ENCODE results near the gene ADAM15. TPM values are rescaled to one million over a fixed set of nuclear protein-coding genes. Genes with fewer than 3 reads are reported as not detected.
A peak's percentile ranks its signal among the peaks of the same experiment; 100 is the strongest.

ADAM15 gene
- total RNA-seq, 2 donors from 2014 or later: 30.3 to 33.8 TPM

DNA sequence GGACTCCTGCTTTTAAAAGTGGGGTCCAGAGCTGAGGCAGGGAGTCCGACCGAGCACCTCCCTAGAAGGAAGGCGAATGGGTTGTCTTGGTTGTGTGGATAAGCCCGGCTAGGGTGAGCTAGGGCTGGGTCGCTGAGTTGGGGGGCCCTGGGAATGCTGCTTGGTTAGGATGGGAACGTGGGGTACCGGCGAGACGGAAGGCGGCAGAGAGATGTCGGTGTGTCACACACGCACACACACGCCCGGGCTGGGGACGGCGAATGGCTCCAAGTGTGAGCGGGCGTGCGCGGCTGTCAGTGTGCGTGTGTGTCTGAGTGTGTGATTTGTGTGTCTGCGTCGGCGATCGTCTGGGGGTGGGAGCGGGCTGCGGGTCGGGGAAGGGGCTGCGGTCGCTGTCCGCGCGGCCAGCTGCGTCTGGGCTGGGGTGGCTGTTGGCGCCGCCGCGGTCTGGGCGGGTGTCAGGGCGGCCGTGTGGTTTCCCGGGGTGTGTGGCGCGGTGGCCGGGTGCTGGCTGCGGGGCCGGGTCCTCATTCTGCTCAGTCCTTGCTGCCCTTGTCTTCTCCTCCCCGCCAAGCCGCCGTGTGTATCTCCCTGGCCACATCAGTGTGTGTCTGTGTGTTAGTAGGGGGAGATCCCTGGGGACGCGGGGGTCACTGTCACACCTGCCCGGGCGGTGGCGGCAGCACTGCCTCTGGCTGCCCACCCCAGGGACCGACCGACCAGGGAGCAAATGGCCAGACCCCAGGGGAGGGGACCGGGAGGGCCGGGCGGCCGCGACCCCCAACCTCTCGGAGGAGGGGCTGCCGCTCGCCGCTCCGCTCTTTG is 28.6 kb downstream of the ADAM15 start:
- Mint-ChIP-seq H3K27me3 (peaks cover 35% of the 10 kb centered on the region), H3K4me3 (peak overlapping the region; percentile 97), H3K27ac (peak overlapping the region; percentile 41), H3K36me3 (ENCODE audit: low read depth) (peaks cover 4% of the 10 kb centered on the region), H3K4me1 (peaks cover 37% of the 10 kb centered on the region)
- ATAC-seq (peak; percentile 24), DNase-seq (no peak)
- H3K9me3 ChIP-seq (ENCODE audit: control insufficient read depth, low read length, poor library complexity, severe bottlenecking): no peaks in the 10 kb centered on the region

DNA sequence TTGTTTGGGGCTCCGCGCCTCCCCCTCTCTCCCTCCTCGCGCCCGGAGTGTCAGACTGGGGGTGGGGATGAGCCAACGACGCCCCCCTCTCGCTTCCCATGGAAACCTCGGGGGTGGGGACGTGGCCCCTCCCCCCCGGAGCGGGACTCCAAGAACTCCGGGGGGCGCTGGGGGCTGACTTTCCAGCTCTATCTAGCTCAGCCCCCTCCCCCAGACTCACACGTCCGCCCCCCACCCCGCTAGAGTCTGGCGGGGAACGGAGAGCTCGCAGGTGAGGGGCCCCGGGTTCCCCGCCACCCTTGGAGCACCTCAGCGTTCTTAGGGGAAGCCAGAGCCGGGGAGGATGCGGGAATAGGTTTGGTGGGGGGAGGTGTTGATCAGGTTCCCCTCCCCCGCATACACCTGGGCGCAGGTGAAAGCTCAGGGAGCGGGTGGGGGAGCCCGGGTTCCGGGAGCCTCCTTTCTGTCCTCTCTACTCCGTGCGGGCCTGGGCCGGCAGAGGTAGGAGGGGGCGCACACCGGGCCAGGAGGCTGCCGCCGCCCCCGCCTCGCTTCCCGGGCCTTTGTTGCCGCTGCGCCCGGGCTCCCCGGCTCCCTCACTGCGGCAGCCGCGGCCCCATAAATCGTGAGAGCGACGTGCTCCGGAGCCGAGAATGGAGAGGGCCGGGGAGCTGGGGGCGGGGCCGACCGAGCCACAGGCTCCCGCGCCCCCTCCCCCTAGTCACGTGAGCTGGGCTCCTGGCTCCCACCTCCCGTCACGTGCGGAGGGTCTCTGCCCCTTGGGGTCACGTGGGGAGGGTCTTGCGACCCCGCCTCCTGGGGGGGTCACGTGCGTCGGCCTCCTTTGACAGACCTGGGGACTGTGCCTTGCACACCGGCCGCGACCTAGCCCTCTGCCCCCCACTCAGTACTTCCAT is 29.5 kb downstream of the ADAM15 start:
- Mint-ChIP-seq H3K4me1 (peaks cover 43% of the 10 kb centered on the region), H3K27ac (no peak overlapping the region), H3K27me3 (peaks cover 35% of the 10 kb centered on the region), H3K36me3 (ENCODE audit: low read depth) (peaks cover 4% of the 10 kb centered on the region), H3K4me3 (peak overlapping the region; percentile 97)
- ATAC-seq (no peak), DNase-seq (peak in 2 of 3 donors; percentile 44 to 46)
- no peaks in the 10 kb centered on the region for H3K9me3 ChIP-seq (ENCODE audit: control insufficient read depth, low read length, poor library complexity, severe bottlenecking)

DNA sequence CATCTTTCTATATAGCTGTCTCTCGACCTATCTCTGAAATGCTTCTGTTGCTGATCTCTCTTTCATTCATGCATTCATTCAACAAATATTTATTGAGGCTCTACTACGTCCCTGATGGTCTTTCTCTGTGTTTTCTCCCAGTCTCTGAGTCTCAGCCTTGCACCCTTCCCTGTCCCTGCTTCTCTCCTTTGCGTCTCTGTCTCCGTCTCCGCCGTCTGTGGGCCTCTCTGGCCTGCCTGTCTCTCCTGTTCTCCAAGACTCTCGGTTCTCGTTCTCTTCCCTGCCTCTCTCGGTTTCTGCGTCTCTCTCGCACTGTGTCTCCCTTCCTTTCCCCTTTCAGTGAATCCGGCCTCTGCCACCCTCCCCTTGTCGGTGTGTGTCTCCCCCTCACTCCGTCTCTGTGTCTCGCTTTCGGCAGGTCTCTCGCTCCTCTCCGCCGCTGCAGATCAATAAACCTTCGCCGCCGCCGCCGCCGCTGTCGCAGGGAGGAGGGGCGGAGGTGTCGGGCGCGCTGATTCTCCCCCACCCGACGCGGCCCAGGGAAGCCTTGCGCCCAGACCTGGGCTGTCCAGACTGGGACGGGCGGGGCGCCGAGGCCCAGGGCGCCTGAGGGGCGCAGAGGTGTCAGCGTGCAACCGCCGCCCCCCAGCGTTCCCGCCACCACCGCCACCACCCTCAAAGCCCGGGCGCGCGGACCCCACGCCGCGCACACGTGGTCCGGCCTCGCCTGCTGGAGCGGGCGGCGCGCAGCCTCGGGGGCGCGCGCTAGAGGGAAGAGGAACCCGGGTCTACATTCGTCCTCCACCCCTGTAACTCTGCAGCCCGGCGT is 30.6 kb downstream of the ADAM15 start:
- Mint-ChIP-seq H3K27ac (peak overlapping the region; percentile 78), H3K27me3 (peaks cover 35% of the 10 kb centered on the region), H3K4me1 (peaks cover 49% of the 10 kb centered on the region), H3K4me3 (peak overlapping the region; percentile 97), H3K36me3 (ENCODE audit: low read depth) (peaks cover 4% of the 10 kb centered on the region)
- no peak for ATAC-seq
- no peak for DNase-seq
- H3K9me3 ChIP-seq (ENCODE audit: control insufficient read depth, low read length, poor library complexity, severe bottlenecking): no peaks in the 10 kb centered on the region

- H3K9me3 ChIP-seq (ENCODE audit: control insufficient read depth, low read length, poor library complexity, severe bottlenecking): no peaks in the 10 kb centered on the region
- Mint-ChIP-seq H3K27me3 (peaks cover 35% of the 10 kb centered on the region), H3K4me1 (peaks cover 48% of the 10 kb centered on the region), H3K27ac (no peak overlapping the region), H3K4me3 (peak overlapping the region; percentile 63), H3K36me3 (ENCODE audit: low read depth) (peaks cover 4% of the 10 kb centered on the region)
- DNase-seq (no peak), ATAC-seq (no peak)
Measured at GRCh38 chr1:155082301-155083051, 31.4 kb downstream of the ADAM15 start.

- H3K27ac Mint-ChIP-seq: no peak overlapping the region
- DNase-seq: no peak
Measured at GRCh38 chr1:155083052-155083541, 32.0 kb downstream of the ADAM15 start.

GRCh38 chr1:155083865-155084721 is 33.0 kb downstream of the ADAM15 start:
- H3K27me3 Mint-ChIP-seq: peaks cover 30% of the 10 kb centered on the region
- peak overlapping the region; percentile 96 for H3K4me3 Mint-ChIP-seq
- peaks cover 45% of the 10 kb centered on the region for H3K4me1 Mint-ChIP-seq
- H3K27ac Mint-ChIP-seq: peak overlapping the region; percentile 91
- no peak for ATAC-seq
- DNase-seq: no peak
- no peaks in the 10 kb centered on the region for H3K9me3 ChIP-seq (ENCODE audit: control insufficient read depth, low read length, poor library complexity, severe bottlenecking)
- peaks cover 4% of the 10 kb centered on the region for H3K36me3 Mint-ChIP-seq (ENCODE audit: low read depth)

More at GRCh38 chr1:155083052-155083541, 32.0 kb downstream of the ADAM15 start:
- no peaks in the 10 kb centered on the region for H3K9me3 ChIP-seq (ENCODE audit: control insufficient read depth, low read length, poor library complexity, severe bottlenecking)
- Mint-ChIP-seq H3K4me1 (peaks cover 43% of the 10 kb centered on the region), H3K27me3 (peaks cover 30% of the 10 kb centered on the region), H3K4me3 (no peak overlapping the region), H3K36me3 (ENCODE audit: low read depth) (peaks cover 4% of the 10 kb centered on the region)
- ATAC-seq: no peak

DNA sequence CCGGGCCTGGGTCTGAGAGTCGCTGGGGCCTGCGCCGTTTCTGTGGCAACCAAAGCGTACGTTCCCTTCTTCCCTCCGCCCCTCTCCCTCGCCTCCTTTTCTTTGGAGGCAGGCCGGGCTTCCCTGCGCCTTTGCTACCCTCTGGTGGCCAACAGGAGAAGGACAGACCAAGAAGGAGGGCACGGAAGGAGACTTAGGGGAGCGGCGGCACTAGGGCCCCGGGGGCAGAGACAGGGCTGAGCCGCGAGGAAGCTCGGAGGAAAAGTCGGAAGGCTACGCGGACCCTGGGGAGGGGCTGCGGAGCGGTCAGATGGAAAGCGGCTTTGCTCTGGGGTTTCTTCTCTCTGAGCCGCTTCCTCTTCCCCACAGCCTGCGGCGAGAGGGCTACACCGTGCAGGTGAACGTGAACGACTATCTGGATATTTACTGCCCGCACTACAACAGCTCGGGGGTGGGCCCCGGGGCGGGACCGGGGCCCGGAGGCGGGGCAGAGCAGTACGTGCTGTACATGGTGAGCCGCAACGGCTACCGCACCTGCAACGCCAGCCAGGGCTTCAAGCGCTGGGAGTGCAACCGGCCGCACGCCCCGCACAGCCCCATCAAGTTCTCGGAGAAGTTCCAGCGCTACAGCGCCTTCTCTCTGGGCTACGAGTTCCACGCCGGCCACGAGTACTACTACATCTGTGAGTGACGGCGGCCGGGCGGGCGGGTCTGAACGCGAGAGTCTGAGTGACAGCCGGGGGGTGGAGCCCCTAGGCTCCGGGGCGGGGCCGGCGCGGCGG is 33.8 kb downstream of the ADAM15 start:
- H3K9me3 ChIP-seq (ENCODE audit: control insufficient read depth, low read length, poor library complexity, severe bottlenecking): no peaks in the 10 kb centered on the region
- H3K36me3 Mint-ChIP-seq (ENCODE audit: low read depth): peaks cover 4% of the 10 kb centered on the region
- peak; percentile 81 for ATAC-seq

GRCh38 chr1:155085504-155086127 is 34.5 kb downstream of the ADAM15 start:
- Mint-ChIP-seq H3K4me1 (peaks cover 35% of the 10 kb centered on the region), H3K27me3 (peaks cover 23% of the 10 kb centered on the region)

More for the DNA sequence above, 33.8 kb downstream of the ADAM15 start:
- H3K27me3 Mint-ChIP-seq: peaks cover 23% of the 10 kb centered on the region
- DNase-seq: peak; percentile 84 to 88 (median 85)
- peak overlapping the region; percentile 96 for H3K4me3 Mint-ChIP-seq
- H3K4me1 Mint-ChIP-seq: peaks cover 37% of the 10 kb centered on the region
- peak overlapping the region; percentile 91 for H3K27ac Mint-ChIP-seq

GRCh38 chr1:155086128-155086741 is 35.1 kb downstream of the ADAM15 start:
- Mint-ChIP-seq H3K27me3 (peaks cover 21% of the 10 kb centered on the region), H3K4me1 (peaks cover 35% of the 10 kb centered on the region), H3K27ac (peak overlapping the region; percentile 91), H3K4me3 (peak overlapping the region; percentile 96), H3K36me3 (ENCODE audit: low read depth) (peaks cover 4% of the 10 kb centered on the region)
- ATAC-seq (peak; percentile 22), DNase-seq (peak; percentile 73 to 81 (median 74))
- no peaks in the 10 kb centered on the region for H3K9me3 ChIP-seq (ENCODE audit: control insufficient read depth, low read length, poor library complexity, severe bottlenecking)

More at GRCh38 chr1:155085504-155086127, 34.5 kb downstream of the ADAM15 start:
- Mint-ChIP-seq H3K27ac (peak overlapping the region; percentile 91), H3K36me3 (ENCODE audit: low read depth) (peaks cover 4% of the 10 kb centered on the region), H3K4me3 (peak overlapping the region; percentile 96)
- ATAC-seq (peak; percentile 37), DNase-seq (peak; percentile 45 to 75 (median 61))
- no peaks in the 10 kb centered on the region for H3K9me3 ChIP-seq (ENCODE audit: control insufficient read depth, low read length, poor library complexity, severe bottlenecking)

GRCh38 chr1:155086856-155087535 is 35.9 kb downstream of the ADAM15 start:
- DNase-seq (no peak), ATAC-seq (no peak)
- H3K27ac Mint-ChIP-seq: peak overlapping the region; percentile 91
- no peaks in the 10 kb centered on the region for H3K36me3 Mint-ChIP-seq (ENCODE audit: low read depth)
- peaks cover 35% of the 10 kb centered on the region for H3K4me1 Mint-ChIP-seq
- peak overlapping the region; percentile 96 for H3K4me3 Mint-ChIP-seq
- H3K27me3 Mint-ChIP-seq: peaks cover 13% of the 10 kb centered on the region
- H3K9me3 ChIP-seq (ENCODE audit: control insufficient read depth, low read length, poor library complexity, severe bottlenecking): no peaks in the 10 kb centered on the region

Data from T-helper 17 cell (primary cell).